ENCODE results near the gene GNMT.

DNA sequence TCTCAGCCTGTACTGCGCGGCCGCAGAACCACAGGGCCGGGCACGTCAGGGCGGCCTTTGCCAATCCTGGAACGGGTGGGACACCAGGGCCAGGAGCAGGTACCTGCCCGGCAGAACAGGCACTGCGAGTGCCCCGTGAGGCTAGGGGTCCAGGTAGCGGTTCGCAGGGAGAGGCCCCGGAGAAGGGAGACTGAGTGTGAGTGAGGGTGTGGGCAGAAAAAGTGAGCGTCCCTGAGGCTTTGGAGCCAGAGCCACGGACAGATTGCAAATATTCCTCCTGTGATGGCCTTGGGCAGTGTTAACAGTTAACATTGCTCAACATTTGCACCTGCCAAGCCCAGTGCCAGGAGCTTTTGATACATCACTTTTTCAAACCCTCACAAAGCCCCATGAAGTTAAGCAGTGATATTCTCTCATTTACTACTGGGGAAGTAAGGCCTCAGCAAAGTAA, 491 bp downstream of the GNMT start:
- TF ChIP-seq CTCF (IDR thresholded peaks at IDR 0.05; ENCODE audit: low read depth, low read length, poor library complexity, severe bottlenecking) (no peak), EZH2phosphoT487 (IDR thresholded peaks at IDR 0.05; ENCODE audit: borderline replicate concordance, low read length) (no peak)
